Common myeloid progenitor, CD34-positive (primary cell): Measurements from ENCODE around the gene B3GALT6.

Source experiments
- CTCF ChIA-PET: fragments of 350-600 bp; sonication (Branson Sonifier 250); formaldehyde crosslinking; loops from one replicate; lab custom pipeline; 2021; ENCODE audit warnings: antibody characterized with exemption; lab: Charles Lee
- POLR2A ChIA-PET: fragments of 350-600 bp; sonication (Branson Sonifier 250); formaldehyde crosslinking; loops from one replicate; lab custom pipeline; 2021; ENCODE audit warnings: antibody characterized with exemption; lab: Charles Lee
- DNase-seq, 3 donors: peaks; one replicate each; pipeline versions ENCODE4 v3.0.0 to v3.0.0-alpha.2; 2013
- H3K27ac ChIP-seq, 2 experiments: 1 replicate in 1 of 2; 2 replicates in 1 of 2; pipeline ENCODE4 v1.7.0; 2013; ENCODE audit warnings: inconsistent platforms in 2 of 2, low read length in 2 of 2, mild to moderate bottlenecking in 2 of 2, low read depth in 1 of 2, moderate library complexity in 1 of 2; ENCODE audit not compliant: severe bottlenecking in 2 of 2, insufficient read depth in 1 of 2, poor library complexity in 1 of 2
- H3K27me3 ChIP-seq, 5 experiments: replicated peaks in 2 of 5; 1 replicate in 3 of 5; 2 replicates in 2 of 5; pipeline versions ENCODE4 v1.6.1 to v1.7.0; 2013; ENCODE audit warnings: low read length in 4 of 5, mild to moderate bottlenecking in 2 of 5, moderate library complexity in 2 of 5, inconsistent platforms in 1 of 5; ENCODE audit not compliant: insufficient read depth in 5 of 5, control insufficient read depth in 4 of 5
- H3K36me3 ChIP-seq, 4 experiments: 1 replicate in 2 of 4; 2 replicates in 2 of 4; pipeline versions ENCODE4 v1.6.1 to v1.7.0; 2013; ENCODE audit warnings: low read length in 3 of 4, control low read depth in 1 of 4, mild to moderate bottlenecking in 1 of 4; ENCODE audit not compliant: control insufficient read depth in 4 of 4, insufficient read depth in 4 of 4
- H3K4me1 ChIP-seq, 4 experiments: 1 replicate in 3 of 4; 2 replicates in 1 of 4; pipeline versions ENCODE4 v1.6.1 to v1.7.1; 2013; ENCODE audit warnings: low read length in 3 of 4, mild to moderate bottlenecking in 3 of 4, control low read depth in 1 of 4, inconsistent platforms in 1 of 4, moderate library complexity in 1 of 4; ENCODE audit not compliant: control insufficient read depth in 4 of 4, insufficient read depth in 4 of 4; ENCODE audit errors: control extremely low read depth in 1 of 4
- H3K4me3 ChIP-seq, 7 experiments: 1 replicate in 4 of 7; 2 replicates in 3 of 7; pipeline versions ENCODE4 v1.5.1 to v1.7.0; 2013; ENCODE audit warnings: mild to moderate bottlenecking in 7 of 7, low read length in 6 of 7, moderate library complexity in 6 of 7, inconsistent platforms in 2 of 7, low read depth in 2 of 7, control low read depth in 1 of 7; ENCODE audit not compliant: insufficient read depth in 4 of 7, control insufficient read depth in 1 of 7; ENCODE audit errors: extremely low read depth in 1 of 7
- H3K9me3 ChIP-seq, 5 experiments: 1 replicate in 4 of 5; 2 replicates in 1 of 5; pipeline versions ENCODE4 v1.6.1 to v1.7.1; 2013; ENCODE audit warnings: low read length in 4 of 5, mild to moderate bottlenecking in 2 of 5, inconsistent platforms in 1 of 5, low read depth in 1 of 5, moderate library complexity in 1 of 5; ENCODE audit not compliant: control insufficient read depth in 4 of 5, insufficient read depth in 2 of 5; ENCODE audit errors: control extremely low read depth in 1 of 5
- WGBS: methylation state at CpG from one replicate; pipeline ENCODE4 v1.1.5; 2013; ENCODE audit not compliant: insufficient coverage; 5-methylcytosine and 5-hydroxymethylcytosine counted together

Gene B3GALT6

DNA sequence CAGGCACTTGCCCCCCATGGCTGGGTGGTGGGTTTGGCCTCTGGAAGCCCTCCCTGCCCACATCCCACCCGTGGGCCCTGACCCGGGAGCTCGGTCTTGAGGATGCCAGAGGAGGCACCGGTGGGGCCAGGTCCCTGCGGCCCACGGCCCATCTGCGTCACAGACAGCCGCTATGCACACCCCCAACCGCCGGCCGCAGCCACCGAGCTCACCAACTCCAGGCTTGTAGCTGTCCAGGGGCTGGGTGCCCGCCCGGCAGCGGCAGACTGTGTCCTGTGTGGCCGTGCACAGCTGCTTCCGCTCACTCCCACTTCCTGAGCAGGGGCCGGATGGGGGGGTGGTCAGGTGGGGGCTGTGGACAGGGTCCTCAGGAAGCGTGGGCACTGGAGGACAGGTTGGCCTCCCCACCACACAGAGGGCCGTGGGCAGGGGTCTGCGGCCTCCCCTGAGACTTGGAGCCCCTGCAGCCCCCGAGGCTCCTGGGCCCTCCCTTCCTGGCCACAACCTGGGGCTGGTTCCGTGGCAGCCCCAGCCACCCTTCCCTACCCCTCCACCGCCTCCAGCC, 19.2 kb upstream of the B3GALT6 start:
- Histone ChIP-seq H3K9me3 (no peaks in the 10 kb centered on the region), H3K4me1 (peaks cover 0 to 74% (median 66%) of the 10 kb centered on the region in 4 experiments), H3K27me3 (no peaks in the 10 kb centered on the region), H3K27ac (no peak overlapping the region), H3K36me3 (peaks cover 2 to 27% (median 16%) of the 10 kb centered on the region in 4 experiments), H3K4me3 (peak overlapping the region in 4 of 7 experiments; percentile 32 to 62 (median 48))
- ChIA-PET POLR2A (interaction anchor here (0.6 to 1.5 kb wide), 6 partner anchors 18 to 139 kb away, joined by 3 to 5 read pairs (median 4); partner anchors contain the start of genes B3GALT6, RNF223 and SDF4), CTCF (interaction anchor here (0.7 to 1.5 kb wide), 4 partner anchors 12 to 89 kb away, joined by 3 to 4 read pairs (median 4); no protein-coding TSS in a partner anchor)
- 0% methylated on average over 19 of the region's 24 CpGs for WGBS
- peak; percentile 56 to 91 (median 89) for DNase-seq

DNA sequence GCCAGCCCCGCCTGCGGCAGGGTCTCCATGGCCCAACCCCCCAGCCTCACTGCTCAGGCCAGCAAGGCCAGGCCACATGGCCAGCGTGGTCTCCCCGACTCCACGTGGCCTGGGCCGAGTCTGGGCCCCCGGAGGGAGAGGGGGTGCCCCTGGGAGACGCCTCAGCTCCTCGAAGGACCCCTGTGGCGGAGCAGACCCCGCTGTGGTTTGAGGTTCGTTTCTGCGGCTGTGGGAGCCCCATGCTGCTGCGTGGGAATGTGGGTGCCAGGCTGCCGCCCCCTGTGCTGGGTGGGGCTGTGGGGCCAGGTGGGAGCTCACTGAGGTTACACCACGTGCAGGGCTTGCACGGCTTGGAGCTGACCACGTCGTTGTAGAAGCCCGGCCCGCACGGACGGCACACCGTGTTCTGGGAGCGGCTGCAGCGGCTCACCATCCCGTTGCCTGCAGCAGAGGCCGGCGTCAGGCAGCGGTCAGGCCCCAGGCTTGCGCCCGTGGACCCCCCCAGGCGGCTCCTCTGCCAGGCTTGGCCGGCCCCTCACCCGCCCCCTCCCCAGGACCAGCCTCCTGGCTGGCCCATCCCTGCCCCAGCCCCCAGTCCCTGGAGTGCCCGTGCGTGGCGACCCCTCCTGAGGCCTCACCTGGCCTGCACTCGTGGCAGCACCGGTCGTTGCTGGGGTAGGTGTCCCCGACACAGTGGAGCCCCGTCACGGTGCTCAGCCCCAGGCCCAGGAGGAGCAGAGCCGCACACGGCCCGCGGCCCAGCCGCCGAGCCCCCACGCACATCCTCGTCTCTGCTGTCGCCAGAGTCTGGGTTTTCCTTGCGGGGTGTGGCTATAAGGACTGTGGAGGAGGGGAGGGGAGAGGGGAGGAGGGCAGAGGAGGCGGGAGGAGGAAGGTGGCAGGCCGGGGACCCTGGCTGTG, 18.4 kb upstream of the B3GALT6 start, which contains the start of gene TNFRSF4:
TSS of gene TNFRSF4 (minus strand) at position 809 of the 921 bp plus-strand sequence. CDS start at position 783, 26 bp downstream.
- Histone ChIP-seq H3K36me3 (peaks cover 2 to 34% (median 20%) of the 10 kb centered on the region in 4 experiments), H3K27me3 (no peaks in the 10 kb centered on the region), H3K4me3 (peak within 1 kb of the TSS in 4 of 7 experiments; percentile 32 to 62 (median 48)), H3K9me3 (no peaks in the 10 kb centered on the region), H3K4me1 (peaks cover 0 to 67% (median 60%) of the 10 kb centered on the region in 4 experiments), H3K27ac (no peak within 1 kb of the TSS)
- ChIA-PET POLR2A (interaction anchor here (0.9 to 1.5 kb wide), 5 partner anchors 17 to 92 kb away, joined by 3 to 5 read pairs (median 4); partner anchors contain the start of genes B3GALT6 and SDF4), CTCF (interaction anchor here (0.7 to 1.5 kb wide), 5 partner anchors 13 to 90 kb away, joined by 3 to 4 read pairs (median 4); no protein-coding TSS in a partner anchor)
- WGBS: 14% methylated on average over 41 of the region's 56 CpGs
- peak; percentile 31 to 81 (median 77) for DNase-seq

DNA sequence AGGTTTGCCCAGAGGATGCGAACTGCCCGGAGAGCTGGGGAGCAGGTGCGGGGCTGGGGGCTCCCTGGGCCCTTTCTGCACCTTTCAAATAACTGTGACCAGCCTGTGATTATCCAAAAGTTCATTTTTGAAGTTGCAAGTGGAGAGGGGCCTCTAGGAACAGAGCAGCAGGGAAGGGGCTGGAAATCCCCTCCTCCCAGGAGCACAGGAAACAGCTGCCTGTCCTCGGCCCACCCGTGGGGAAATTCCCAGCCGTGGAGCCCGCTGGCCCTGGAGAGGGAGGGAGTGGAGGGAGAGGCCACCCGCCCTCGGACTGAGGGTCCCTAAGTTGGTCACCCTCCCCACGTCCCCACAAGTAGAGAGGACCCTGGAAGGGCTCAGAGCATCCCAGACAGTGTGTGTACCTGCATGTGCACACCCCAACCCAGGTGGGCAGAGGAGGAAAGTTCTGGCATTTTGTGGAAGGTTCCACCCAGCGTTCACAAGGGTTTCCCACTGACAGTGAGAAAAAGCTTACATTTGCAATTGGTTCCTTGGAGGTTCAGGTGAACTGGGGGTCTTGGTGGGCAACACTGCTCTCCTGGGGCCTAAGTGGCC, 16.9 kb upstream of the B3GALT6 start:
- ChIA-PET CTCF (interaction anchor here (1.0 to 1.7 kb wide), 6 partner anchors 10 to 95 kb away, joined by 3 to 6 read pairs (median 4); no protein-coding TSS in a partner anchor), POLR2A (interaction anchor here (1.0 kb wide), 1 partner anchor 79 kb away, joined by 3 read pairs; no protein-coding TSS in a partner anchor)
- no peak overlapping the region for H3K4me3 ChIP-seq
- peak in 2 of 3 donors; percentile 24 to 50 for DNase-seq
- H3K27me3 ChIP-seq: no peaks in the 10 kb centered on the region
- no peak overlapping the region for H3K27ac ChIP-seq
- H3K9me3 ChIP-seq: no peaks in the 10 kb centered on the region
- peaks cover 2 to 48% (median 30%) of the 10 kb centered on the region in 4 experiments for H3K36me3 ChIP-seq
- peaks cover 0 to 53% (median 45%) of the 10 kb centered on the region in 4 experiments for H3K4me1 ChIP-seq
- 78% methylated on average over 5 of the region's 11 CpGs for WGBS

DNA sequence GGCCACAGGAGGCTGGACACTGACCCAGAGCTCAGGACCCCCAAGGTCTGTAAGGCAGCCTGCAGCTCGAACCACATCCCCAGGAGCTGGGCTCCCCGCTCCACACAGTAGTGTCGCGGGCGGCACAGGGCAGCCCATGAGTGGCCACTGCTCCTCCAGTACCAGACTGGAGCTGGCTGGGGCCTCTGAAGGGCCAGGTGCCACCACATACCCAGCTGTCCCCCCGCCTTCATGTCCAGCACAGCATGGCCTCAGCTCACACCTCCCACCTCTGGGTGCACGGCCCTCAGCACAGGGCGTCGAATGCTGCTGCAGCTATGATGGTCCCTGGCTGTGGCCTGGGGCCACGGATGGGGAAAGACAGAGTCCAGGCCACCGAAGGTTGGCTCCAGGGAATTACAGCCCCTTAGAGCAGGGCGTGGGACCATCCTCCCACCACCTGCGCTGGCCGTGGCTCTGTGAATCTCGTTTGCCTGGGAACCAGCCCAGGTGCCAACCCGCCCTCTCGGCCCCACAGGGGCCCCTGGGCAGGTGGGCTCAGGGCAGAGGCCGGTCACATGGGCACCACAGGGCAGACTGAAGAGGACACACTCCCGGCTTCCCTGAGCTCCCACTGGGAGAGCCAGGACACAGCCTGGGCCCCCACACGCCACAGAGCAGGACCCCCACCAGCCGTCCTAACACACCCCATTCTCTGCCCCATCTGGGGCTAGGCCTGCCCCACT, 16.0 kb upstream of the B3GALT6 start:
- Histone ChIP-seq H3K4me1 (peaks cover 0 to 44% (median 42%) of the 10 kb centered on the region in 4 experiments), H3K9me3 (no peaks in the 10 kb centered on the region), H3K4me3 (no peak overlapping the region), H3K27me3 (no peaks in the 10 kb centered on the region), H3K27ac (no peak overlapping the region), H3K36me3 (peaks cover 2 to 57% (median 33%) of the 10 kb centered on the region in 4 experiments)
- 96% methylated on average over 21 of the region's 21 CpGs for WGBS
- POLR2A ChIA-PET: interaction anchor here (1.0 kb wide), 1 partner anchor 79 kb away, joined by 3 read pairs; no protein-coding TSS in a partner anchor
- CTCF ChIA-PET: interaction anchor here (1.0 to 1.7 kb wide), 6 partner anchors 9 to 96 kb away, joined by 3 to 6 read pairs (median 4); no protein-coding TSS in a partner anchor
- DNase-seq: no peak

DNA sequence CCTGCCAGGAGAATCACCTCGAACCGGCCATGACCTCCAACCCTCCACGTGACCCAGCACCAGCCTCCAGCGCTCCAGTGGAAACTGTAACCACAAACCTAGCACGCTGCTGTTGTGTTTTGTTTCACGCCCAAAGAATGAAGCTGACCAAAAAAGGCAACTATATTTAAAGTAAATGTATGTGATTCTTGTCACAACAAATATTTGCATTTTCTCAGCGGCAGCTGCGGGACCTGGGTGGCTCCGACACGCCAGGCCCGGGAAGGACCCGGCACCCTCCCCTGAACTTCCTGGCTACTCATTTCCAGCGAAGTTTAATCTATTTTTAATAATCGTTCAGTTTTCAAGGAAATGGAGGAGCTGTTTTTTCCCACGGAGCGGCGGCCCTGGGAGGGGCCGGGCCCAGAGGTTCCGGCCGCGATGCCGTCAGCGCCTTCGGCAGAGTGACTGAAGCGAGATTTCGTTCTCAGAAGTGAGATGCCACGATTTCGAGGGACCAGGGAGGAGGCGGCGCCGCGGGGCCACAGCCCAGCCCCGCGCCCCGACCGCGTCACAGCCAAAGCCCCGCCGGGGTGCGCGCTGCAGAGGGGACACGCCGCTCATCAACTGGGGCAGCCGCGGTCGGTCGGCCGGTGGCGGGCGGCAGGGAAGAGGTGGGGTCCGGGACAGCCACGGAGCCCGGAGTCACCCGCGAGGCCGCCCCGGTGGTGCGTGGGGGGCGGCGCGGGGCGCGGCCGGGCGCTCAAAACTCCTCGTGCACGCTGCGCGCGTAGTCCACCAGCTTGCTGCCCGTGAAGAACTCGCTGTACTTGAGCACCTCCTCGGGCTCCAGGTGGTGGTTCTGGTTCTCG, 15.0 kb upstream of the B3GALT6 start:
- Histone ChIP-seq H3K36me3 (peaks cover 2 to 66% (median 37%) of the 10 kb centered on the region in 4 experiments), H3K27me3 (no peaks in the 10 kb centered on the region), H3K27ac (no peak overlapping the region), H3K4me3 (no peak overlapping the region), H3K4me1 (peaks cover 0 to 35% (median 34%) of the 10 kb centered on the region in 4 experiments), H3K9me3 (no peaks in the 10 kb centered on the region)
- CTCF ChIA-PET: interaction anchor here (0.7 to 1.6 kb wide), 3 partner anchors 12 to 96 kb away, joined by 3 to 4 read pairs (median 3); no protein-coding TSS in a partner anchor
- DNase-seq: no peak
- WGBS: 96% methylated on average over 66 of the region's 74 CpGs
- POLR2A ChIA-PET: interaction anchor here (1.2 kb wide), 1 partner anchor 10 kb away, joined by 5 read pairs; no protein-coding TSS in a partner anchor
